Fibroblast of the aortic adventitia (primary cell): ENCODE results near the gene MAMLD1. TPM values are rescaled to one million over a fixed set of nuclear protein-coding genes. Genes with fewer than 3 reads are reported as not detected.

ENCODE experiments used
- DNase-seq: peaks from one replicate; pipeline ENCODE4 v3.0.0-alpha.2; 2010; ENCODE audit warnings: low read depth
- H3K4me3 ChIP-seq: 2 replicates; pipeline ENCODE4 v1.5.1; 2011; ENCODE audit warnings: low read depth, mild to moderate bottlenecking, control low read depth, low read length, moderate library complexity
- CTCF ChIP-seq: IDR thresholded peaks from 2 replicates; pipeline ENCODE4 v1.5.1; 2011; ENCODE audit warnings: mild to moderate bottlenecking, low read length, control low read depth, inconsistent platforms; ENCODE audit not compliant: insufficient read depth
- total RNA-seq: library from RNA; depleted of rRNA; stranded (reverse); fragments of >200 nt; gene quantifications from 2 replicates; pipeline ENCODE4 v1.2.3, GENCODE V29; 2012; ENCODE audit warnings: low replicate concordance

MAMLD1 gene
- total RNA-seq, 1 donor, result 1.9 TPM

DNA sequence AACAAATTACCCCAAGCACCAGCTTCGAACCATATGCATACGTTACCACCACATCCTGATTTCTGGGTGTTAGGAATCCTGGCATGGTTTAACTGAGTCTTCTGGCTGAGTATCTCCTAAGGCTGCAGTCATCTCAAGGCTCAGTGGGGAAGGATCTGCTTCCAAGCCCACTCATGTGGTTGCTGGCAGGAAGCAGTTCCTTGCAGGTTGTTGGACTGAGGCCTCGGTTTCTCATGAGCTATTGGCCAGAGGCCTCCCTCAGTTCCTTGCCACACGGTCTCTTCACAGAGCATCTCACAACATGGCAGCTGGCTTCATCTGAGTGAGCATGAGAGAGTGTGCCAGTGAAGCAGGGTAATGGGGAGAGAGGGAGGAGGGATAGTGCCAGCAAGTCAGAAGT lies 109.2 kb downstream of the MAMLD1 start:
- no peak for TF ChIP-seq CTCF

GRCh38 chrX:150473371-150473770 lies 110.3 kb downstream of the MAMLD1 start:
- no peak for TF ChIP-seq CTCF
- DNase-seq, result no peak
- H3K4me3 ChIP-seq, result no peak overlapping the region

More for the DNA sequence above, 109.2 kb downstream of the MAMLD1 start:
- no peak for DNase-seq
- no peak overlapping the region for H3K4me3 ChIP-seq

- peak; percentile 37 for DNase-seq
- TF ChIP-seq CTCF, result no peak
- H3K4me3 ChIP-seq, result no peak overlapping the region
Observed at GRCh38 chrX:150475461-150475860, 112.3 kb downstream of the MAMLD1 start.

DNA sequence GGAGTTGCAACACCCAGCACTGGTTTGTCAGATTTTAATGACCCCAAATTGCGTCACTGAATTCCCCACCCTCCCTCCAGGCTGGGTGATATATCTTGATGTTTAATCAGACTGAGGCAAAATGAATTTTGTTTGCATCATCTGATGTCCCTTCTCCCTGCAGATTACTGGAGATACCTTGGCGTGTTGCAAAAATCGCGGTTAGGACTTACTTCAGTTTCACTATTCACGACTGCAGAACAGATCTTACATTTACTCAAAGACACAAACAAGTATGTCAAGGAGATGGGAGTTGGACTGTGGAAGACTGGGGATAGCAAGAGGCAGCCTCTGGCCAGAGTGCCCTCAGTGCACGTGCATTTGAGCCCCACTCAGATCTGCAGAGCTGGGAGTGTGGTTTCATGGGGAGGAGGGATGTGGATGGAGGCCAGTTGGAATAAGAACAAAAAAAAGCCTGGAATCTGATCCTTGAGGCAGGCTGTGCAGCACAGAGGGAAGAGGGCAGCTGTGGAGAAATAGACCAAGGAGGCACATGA lies 113.1 kb downstream of the MAMLD1 start:
- peak; percentile 77 for DNase-seq
- TF ChIP-seq CTCF, result no peak

GRCh38 chrX:150477371-150477770 lies 114.3 kb downstream of the MAMLD1 start:
- no peak for DNase-seq
- no peak for TF ChIP-seq CTCF
- H3K4me3 ChIP-seq, result no peak overlapping the region

More for the DNA sequence above, 113.1 kb downstream of the MAMLD1 start:
- H3K4me3 ChIP-seq, result no peak overlapping the region

DNA sequence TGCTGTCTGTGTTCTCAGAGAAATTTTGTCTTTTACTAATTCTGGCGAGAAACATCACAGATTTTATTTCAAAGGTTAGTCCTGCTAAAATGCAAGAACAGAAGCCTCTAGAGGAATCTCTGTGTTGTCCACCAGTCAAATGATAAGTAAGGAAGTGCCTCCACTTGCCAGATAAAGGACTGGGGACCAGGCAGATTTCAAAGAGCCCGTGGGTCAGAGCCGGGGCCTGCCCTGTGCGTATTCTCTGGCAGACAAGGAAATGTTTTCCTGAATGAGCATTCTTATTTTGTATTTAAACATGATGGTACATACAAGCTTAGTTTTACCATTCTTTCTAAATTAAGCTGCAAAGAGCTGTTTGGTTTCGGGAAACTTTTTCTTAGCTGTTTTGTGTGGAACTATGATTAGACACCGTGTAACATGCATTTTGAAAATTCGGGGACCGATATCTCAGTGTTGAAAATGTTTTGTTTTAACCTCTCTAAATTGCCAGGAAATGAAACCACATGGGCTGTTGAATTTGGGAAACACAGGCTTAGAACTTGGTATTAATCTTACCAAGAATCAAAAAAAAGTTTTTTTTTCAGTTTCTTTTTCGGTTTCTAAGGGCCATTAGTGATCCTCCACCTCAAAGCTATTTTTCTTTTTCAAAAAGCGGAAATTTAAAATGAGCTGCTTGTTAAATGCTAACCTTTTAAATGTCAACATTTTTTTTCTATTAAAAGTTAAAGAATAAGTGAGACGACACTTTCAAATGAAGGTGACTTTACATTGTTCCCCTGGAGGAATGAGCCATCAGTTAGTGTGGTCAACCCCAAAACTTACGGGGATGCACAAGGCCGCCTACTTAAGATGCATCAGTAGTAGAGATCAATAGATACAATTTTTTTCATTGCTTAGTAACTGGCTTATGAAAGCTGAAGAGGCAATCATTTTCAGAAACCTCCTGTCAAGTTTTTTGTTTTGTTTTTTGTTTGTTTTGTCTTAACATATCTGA lies 115.7 kb downstream of the MAMLD1 start:
- TF ChIP-seq CTCF, result no peak

More for the DNA sequence above, 115.7 kb downstream of the MAMLD1 start:
- no peak overlapping the region for H3K4me3 ChIP-seq
- DNase-seq, result no peak
